K562 (cell line): ENCODE measurements around the gene P2RY6. TPM values are rescaled to one million over a fixed set of nuclear protein-coding genes. Genes with fewer than 3 reads are reported as not detected.
"Not testable (repeated sequence)": the region's sequence is repeated elsewhere in the genome, so short reads cannot be mapped to it uniquely, and the experiment has no call there.

Source experiments
- ATAC-seq: fragments of 200-7000 bp; cut with Tn5 transposase; 3 replicates; pipeline ENCODE4 v1.9.1; 2020; ENCODE audit warnings: moderate library complexity
- BruUV-seq: library from RNA; stranded (reverse); fragments of 400-500 nt; replicated peaks from 2 replicates; lab custom pipeline; 2021; lab: Mats Ljungman, UMichigan
- CTCF ChIA-PET: fragments of 300-600 bp; formaldehyde crosslinking; extraction: SDS; loops from one replicate; lab custom pipeline; 2021; ENCODE audit warnings: low intra/inter-chr PET ratio; lab: Yijun Ruan, JAX
- POLR2A ChIA-PET: fragments of 300-600, 350-650 bp; sonication (Branson Sonifier 250); formaldehyde crosslinking; extraction: SDS; loops from one replicate; lab custom pipeline; 2021; ENCODE audit warnings: antibody characterized with exemption, inconsistent platforms; lab: Yijun Ruan, JAX
- DNase-seq, 4 experiments: peaks; one replicate each; pipeline versions ENCODE4 v3.0.0 to v3.0.0-alpha.2; 2011 to 2018; ENCODE audit warnings: low spot score in 3 of 4, mixed read lengths in 3 of 4; ENCODE audit errors: extremely low read depth in 1 of 4
- FAIRE-seq: peaks from 2 replicates; lab custom pipeline; 2011; peaks lifted over from hg19 to GRCh38; lab: Jason Lieb, UNC
- H2AFZ ChIP-seq: 2 replicates; pipeline ENCODE4 v1.6.0; 2011; ENCODE audit warnings: low read depth, low read length, control low read depth, inconsistent platforms
- H3K27ac ChIP-seq: fragments of 200-600 bp; 3 replicates; pipeline ENCODE4 v1.8.0; 2011; ENCODE audit warnings: low read depth, mild to moderate bottlenecking, control low read depth, inconsistent platforms, low read length, moderate library complexity, mixed read lengths; ENCODE audit errors: extremely low read depth
- H3K27me3 ChIP-seq, 2 experiments: fragments of 300-600 bp in 1 of 2; 2 replicates in 1 of 2; 3 replicates in 1 of 2; pipeline versions ENCODE4 v1.6.0 to v1.8.0; 2011; ENCODE audit warnings: inconsistent platforms in 2 of 2, low read length in 2 of 2, mild to moderate bottlenecking in 1 of 2, mixed read lengths in 1 of 2, moderate library complexity in 1 of 2; ENCODE audit not compliant: control insufficient read depth in 2 of 2, insufficient read depth in 2 of 2
- H3K36me3 ChIP-seq: fragments of 300-600 bp; 3 replicates; pipeline ENCODE4 v1.8.0; 2011; ENCODE audit warnings: mild to moderate bottlenecking, low read length, inconsistent platforms; ENCODE audit not compliant: control insufficient read depth, insufficient read depth
- H3K4me1 ChIP-seq, 2 experiments: fragments of 200-600 bp in 1 of 2; replicated peaks in 1 of 2; 2 replicates in 1 of 2; 3 replicates in 1 of 2; pipeline versions ENCODE4 v1.5.1 to v1.8.0; 2011; ENCODE audit warnings: inconsistent platforms in 2 of 2, low read length in 2 of 2, mild to moderate bottlenecking in 1 of 2, mixed read lengths in 1 of 2, moderate library complexity in 1 of 2; ENCODE audit not compliant: control insufficient read depth in 2 of 2, insufficient read depth in 2 of 2
- H3K4me2 ChIP-seq: 2 replicates; pipeline ENCODE4 v1.6.1; 2011; ENCODE audit warnings: low read length, control low read depth, inconsistent platforms, mixed read lengths; ENCODE audit not compliant: insufficient read depth
- H3K4me3 ChIP-seq: fragments of 200-600 bp; sonication (generic), shearing (Covaris generic); 2 replicates; pipeline ENCODE4 v1.5.1; 2016; ENCODE audit warnings: control low read depth, inconsistent platforms
- H3K79me2 ChIP-seq: fragments of 200-600 bp; 3 replicates; pipeline ENCODE4 v1.8.0; 2011; ENCODE audit warnings: low read length, inconsistent platforms; ENCODE audit not compliant: control insufficient read depth, insufficient read depth
- H3K9ac ChIP-seq, 2 experiments: 2 replicates each; pipeline versions ENCODE4 v1.6.0 to v1.6.1; 2011; ENCODE audit warnings: low read depth in 2 of 2, low read length in 2 of 2, control low read depth in 1 of 2, inconsistent platforms in 1 of 2, mild to moderate bottlenecking in 1 of 2, mixed read lengths in 1 of 2; ENCODE audit not compliant: insufficient read depth in 1 of 2
- H3K9me1 ChIP-seq: one replicate; pipeline ENCODE4 v1.6.0; 2011; ENCODE audit warnings: inconsistent platforms, mild to moderate bottlenecking, low read length, moderate library complexity; ENCODE audit not compliant: control insufficient read depth, insufficient read depth
- H3K9me3 ChIP-seq: replicated peaks from 2 replicates; pipeline ENCODE4 v1.5.1; 2011; ENCODE audit warnings: low read depth, low read length, inconsistent platforms; ENCODE audit not compliant: control insufficient read depth, insufficient read depth
- H4K20me1 ChIP-seq: replicated peaks from 2 replicates; pipeline ENCODE4 v1.6.1; 2011; ENCODE audit warnings: low read length, inconsistent platforms, mixed read lengths; ENCODE audit not compliant: control insufficient read depth, insufficient read depth
- CEBPG ChIP-seq, 3 experiments: fragments of 200-800 bp in 1 of 3; sonication (Bioruptor generic) in 1 of 3; sonication (generic) in 1 of 3; formaldehyde crosslinking in 1 of 3; IDR thresholded peaks in 2 of 3; conservative IDR thresholded peaks in 1 of 3; 2 replicates each; pipeline versions ENCODE4 v1.6.1 to v1.8.0; 2016 to 2022; ENCODE audit warnings: missing compliant biosample characterization in 2 of 3, missing genetic modification characterization in 2 of 3, mild to moderate bottlenecking in 1 of 3, missing genetic modification reagents in 1 of 3
- HNRNPLL ChIP-seq: fragments of 200-400 bp; formaldehyde crosslinking; IDR thresholded peaks from 2 replicates; pipeline ENCODE4 v1.6.1; 2017; ENCODE audit warnings: low read length, low read depth, mild to moderate bottlenecking; ENCODE audit not compliant: poor library complexity, severe bottlenecking
- PBX2 ChIP-seq, 2 experiments: IDR thresholded peaks in 1 of 2; conservative IDR thresholded peaks in 1 of 2; 2 replicates each; pipeline ENCODE4 v1.6.1; 2016; ENCODE audit warnings: low read depth in 2 of 2, mild to moderate bottlenecking in 1 of 2, missing compliant biosample characterization in 1 of 2, missing genetic modification characterization in 1 of 2, moderate library complexity in 1 of 2
- WGBS: fragments of 100-300 bp; shearing (Covaris generic); methylation state at CpG from one replicate; pipeline ENCODE4 v1.1.6; 2016; ENCODE audit warnings: low coverage, mixed read lengths; ENCODE audit not compliant: insufficient coverage; ENCODE audit errors: missing lambda C conversion rate; 5-methylcytosine and 5-hydroxymethylcytosine counted together
- in situ Hi-C: fragments of 300-500 bp; cut with MboI; formaldehyde crosslinking; loops from 4 replicates; pipeline ENCODE4 v1.15.0; 2018; ENCODE audit warnings: inconsistent platforms, mixed read lengths
- intact Hi-C: fragments of 100-400 bp; cut with micrococcal nuclease; formaldehyde crosslinking; loops from 2 replicates; pipeline ENCODE4 v1.14.2; 2022
- polyA plus RNA-seq, 8 experiments: library from polyadenylated mRNA; depleted of rRNA in 4 of 8; stranded (reverse) in 5 of 8; unstranded in 3 of 8; fragments of >200 nt; fragmentation: Nextera tagmentation in 2 of 8; fragmentation: Illumina TruSeq in 1 of 8; extraction: Ambion mirVana in 2 of 8; extraction: Trizol in 1 of 8; gene quantifications; 2 replicates each; pipeline versions ENCODE4 v1.2.1 to v1.2.3, GENCODE V29; 2011 to 2014; ENCODE audit warnings: inconsistent platforms in 1 of 8, missing spikeins in 1 of 8
- total RNA-seq, 7 experiments: library from RNA; depleted of rRNA in 6 of 7; stranded (reverse); fragments of >200 nt in 6 of 7; fragmentation: Illumina TruSeq in 2 of 7; extraction: Trizol in 2 of 7; gene quantifications; 2 replicates each; pipeline versions ENCODE4 v1.2.1 to v1.2.3, GENCODE V29; 2011 to 2021; ENCODE audit warnings: low replicate concordance in 1 of 7

P2RY6 gene
- total and polyA plus RNA-seq, 9 of the 15 experiments (the other 6 are each of a cell fraction or from before 2014, with no cell fraction given), result not detected

GRCh38 chr11:73274191-73274590, 2.1 kb downstream of the P2RY6 start:
- intact Hi-C loops; H2AFZ ChIP-seq; H3K79me2 ChIP-seq; ATAC-seq; H3K36me3 ChIP-seq; H3K9ac ChIP-seq; H4K20me1 ChIP-seq; H3K9me3 ChIP-seq; FAIRE-seq; CTCF ChIA-PET; H3K27ac ChIP-seq; BruUV-seq; H3K4me3 ChIP-seq; H3K4me2 ChIP-seq; in situ Hi-C loops; H3K9me1 ChIP-seq; DNase-seq; TF ChIP-seq CEBPG (CRISPR knock-in tag; IDR thresholded peaks at IDR 0.05): not testable (repeated sequence)
- Histone ChIP-seq H3K4me1 (peaks cover 0 to 14% of the 10 kb centered on the region in 2 experiments; a peak in 3 of 5 replicates), H3K27me3 (peaks cover 40 to 58% of the 10 kb centered on the region in 2 experiments)
- TF ChIP-seq CEBPG (tag; conservative IDR thresholded peaks at IDR 0.05 in 1 of 2, IDR thresholded peaks at IDR 0.05 in 1 of 2), result peak in 1 of 2 experiments; percentile 27; a peak in 1 of 4 replicates
- POLR2A ChIA-PET, result interaction anchor here (0.5 to 0.7 kb wide), 2 partner anchors 561 to 948 kb away, joined by 3 read pairs; no protein-coding TSS in a partner anchor
- WGBS, result 2% methylated on average over 3 of the region's 4 CpGs

GRCh38 chr11:73274722-73275380, 2.7 kb downstream of the P2RY6 start:
- H3K79me2 ChIP-seq, result no peaks in the 10 kb centered on the region
- CTCF ChIA-PET, result no interaction called here
- in situ Hi-C loops, result no loop called here
- no peak overlapping the region for H3K4me3 ChIP-seq
- intact Hi-C loops, result no loop called here
- FAIRE-seq, result no peak
- H4K20me1 ChIP-seq, result no peaks in the 10 kb centered on the region
- POLR2A ChIA-PET, result interaction anchor here (0.5 to 0.7 kb wide), 3 partner anchors 8 to 948 kb away, joined by 3 read pairs; no protein-coding TSS in a partner anchor
- WGBS, result 0% methylated on average over 11 of the region's 11 CpGs
- BruUV-seq, result no TSS peak
- no peak overlapping the region for H3K4me2 ChIP-seq
- H3K27ac ChIP-seq, result no peak overlapping the region
- H3K9me1 ChIP-seq, result no peaks in the 10 kb centered on the region
- DNase-seq, result no peak
- TF ChIP-seq HNRNPLL (peak; percentile 47), PBX2 (CRISPR knock-in tag; IDR thresholded peaks at IDR 0.05; ENCODE audit: low read depth) (no peak), PBX2 (tag; conservative IDR thresholded peaks at IDR 0.05; ENCODE audit: low read depth) (no peak)
- no peak for ATAC-seq
- H2AFZ ChIP-seq, result no peak overlapping the region
- no peaks in the 10 kb centered on the region for H3K36me3 ChIP-seq
- peaks cover 38 to 52% of the 10 kb centered on the region in 2 experiments for H3K27me3 ChIP-seq
- H3K9ac ChIP-seq, result peak overlapping the region in 1 of 2 experiments; percentile 39; a peak in 1 of 4 replicates
- H3K4me1 ChIP-seq, result peaks cover 0 to 14% of the 10 kb centered on the region in 2 experiments; a peak in 3 of 5 replicates
- no peaks in the 10 kb centered on the region for H3K9me3 ChIP-seq
